ENCODE data around the gene ACBD6.

Gene ACBD6

DNA sequence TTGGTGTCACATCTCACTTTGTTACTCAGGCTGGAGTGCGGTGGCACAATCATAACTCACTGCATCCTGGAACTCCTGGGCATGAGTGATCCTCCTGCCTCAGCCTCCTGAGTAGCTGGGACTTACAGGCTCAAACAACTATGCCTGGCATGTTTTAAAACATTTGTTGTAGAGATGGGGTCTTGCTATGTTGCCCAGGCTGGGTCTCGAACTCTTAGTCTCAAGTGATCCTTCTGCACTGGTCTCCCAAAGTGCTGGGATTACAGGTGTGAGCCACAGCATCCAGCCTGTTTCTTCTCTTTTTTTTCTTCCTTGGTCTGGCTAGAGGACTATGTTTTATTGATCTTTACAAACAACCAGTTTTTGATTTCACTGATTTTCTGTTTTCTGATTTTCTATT, 207.7 kb downstream of the ACBD6 start:
- H3K27ac ChIP-seq (ENCODE audit: low read depth, low read length) = no peak overlapping the region

GRCh38 chr1:180291004-180291403, 211.4 kb downstream of the ACBD6 start:
- peaks cover 0 to 6% (median 0%) of the 10 kb centered on the region in 5 donors for H3K4me1 ChIP-seq (ENCODE audit: control insufficient read depth in 5 of 5, insufficient read depth in 5 of 5, low read length in 5 of 5)
- peaks cover 0 to 10% (median 4%) of the 10 kb centered on the region in 5 donors for H3K36me3 ChIP-seq (ENCODE audit: control insufficient read depth in 5 of 5, insufficient read depth in 5 of 5, low read length in 5 of 5)
- H3K9ac ChIP-seq (ENCODE audit: low read length in 5 of 5) = no peak overlapping the region
- no peaks in the 10 kb centered on the region for H3K27me3 ChIP-seq (ENCODE audit: control insufficient read depth in 5 of 5, insufficient read depth in 4 of 5, low read length in 5 of 5)
- H3K9me3 ChIP-seq (ENCODE audit: control insufficient read depth in 5 of 5, low read length in 5 of 5) = no peaks in the 10 kb centered on the region
- no peak overlapping the region for H3K27ac ChIP-seq (ENCODE audit: low read depth, low read length)
- H3K4me3 ChIP-seq (ENCODE audit: low read depth in 1 of 5, low read length in 5 of 5) = no peak overlapping the region

More for the DNA sequence above, 207.7 kb downstream of the ACBD6 start:
- Histone ChIP-seq H3K9ac (ENCODE audit: low read length in 5 of 5) (no peak overlapping the region), H3K4me1 (ENCODE audit: control insufficient read depth in 5 of 5, insufficient read depth in 5 of 5, low read length in 5 of 5) (no peaks in the 10 kb centered on the region), H3K27me3 (ENCODE audit: control insufficient read depth in 5 of 5, insufficient read depth in 4 of 5, low read length in 5 of 5) (no peaks in the 10 kb centered on the region), H3K9me3 (ENCODE audit: control insufficient read depth in 5 of 5, low read length in 5 of 5) (no peaks in the 10 kb centered on the region), H3K4me3 (ENCODE audit: low read depth in 1 of 5, low read length in 5 of 5) (no peak overlapping the region), H3K36me3 (ENCODE audit: control insufficient read depth in 5 of 5, insufficient read depth in 5 of 5, low read length in 5 of 5) (no peaks in the 10 kb centered on the region)

DNA sequence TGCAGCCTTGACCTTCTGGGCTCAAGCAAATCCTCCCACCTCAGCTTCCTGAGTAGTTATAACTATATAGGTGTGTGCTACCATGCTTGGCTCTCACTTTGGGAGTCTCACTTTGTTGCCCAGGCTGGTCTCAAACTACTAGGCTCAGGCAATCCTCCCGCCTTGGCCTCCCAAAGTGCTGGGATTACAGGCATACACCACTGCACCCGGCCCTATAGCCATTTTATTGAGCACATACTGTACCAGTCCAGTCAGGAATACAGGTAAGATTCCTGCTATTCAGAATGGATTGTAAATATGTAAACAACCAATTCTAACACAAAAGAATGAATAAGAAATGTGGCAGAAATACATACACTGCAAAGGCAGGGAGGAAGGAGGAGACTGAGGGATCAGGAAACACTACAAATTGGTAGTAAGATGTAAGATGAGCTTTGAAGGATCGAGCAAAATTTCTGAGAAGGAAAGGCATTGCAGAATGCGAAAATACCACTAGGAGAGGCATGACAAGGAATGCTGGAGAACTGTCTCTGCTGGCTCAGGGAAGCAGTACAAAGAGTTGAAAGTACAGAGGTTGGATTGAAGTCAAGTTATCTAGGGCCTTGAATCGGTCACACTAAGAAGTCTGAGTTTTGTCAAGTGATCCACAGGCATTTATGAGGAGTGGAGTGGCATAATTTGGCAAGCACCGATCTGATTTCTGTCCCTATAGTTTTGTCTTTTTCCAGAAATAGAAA, 211.9 kb downstream of the ACBD6 start:
- H3K4me1 ChIP-seq (ENCODE audit: control insufficient read depth in 5 of 5, insufficient read depth in 5 of 5, low read length in 5 of 5) = peaks cover 0 to 6% (median 0%) of the 10 kb centered on the region in 5 donors
- no peaks in the 10 kb centered on the region for H3K27me3 ChIP-seq (ENCODE audit: control insufficient read depth in 5 of 5, insufficient read depth in 4 of 5, low read length in 5 of 5)
- H3K9me3 ChIP-seq (ENCODE audit: control insufficient read depth in 5 of 5, low read length in 5 of 5) = no peaks in the 10 kb centered on the region
- H3K4me3 ChIP-seq (ENCODE audit: low read depth in 1 of 5, low read length in 5 of 5) = no peak overlapping the region
- no peak overlapping the region for H3K9ac ChIP-seq (ENCODE audit: low read length in 5 of 5)
- H3K27ac ChIP-seq (ENCODE audit: low read depth, low read length) = no peak overlapping the region
- peaks cover 0 to 10% (median 4%) of the 10 kb centered on the region in 5 donors for H3K36me3 ChIP-seq (ENCODE audit: control insufficient read depth in 5 of 5, insufficient read depth in 5 of 5, low read length in 5 of 5)

GRCh38 chr1:180288940-180289339, 213.4 kb downstream of the ACBD6 start:
- H3K4me3 ChIP-seq (ENCODE audit: low read depth in 1 of 5, low read length in 5 of 5) = no peak overlapping the region
- H3K36me3 ChIP-seq (ENCODE audit: control insufficient read depth in 5 of 5, insufficient read depth in 5 of 5, low read length in 5 of 5) = peaks cover 0 to 11% (median 4%) of the 10 kb centered on the region in 5 donors
- H3K27ac ChIP-seq (ENCODE audit: low read depth, low read length) = no peak overlapping the region
- no peaks in the 10 kb centered on the region for H3K9me3 ChIP-seq (ENCODE audit: control insufficient read depth in 5 of 5, low read length in 5 of 5)
- no peaks in the 10 kb centered on the region for H3K27me3 ChIP-seq (ENCODE audit: control insufficient read depth in 5 of 5, insufficient read depth in 4 of 5, low read length in 5 of 5)
- H3K9ac ChIP-seq (ENCODE audit: low read length in 5 of 5) = no peak overlapping the region
- peaks cover 0 to 6% (median 0%) of the 10 kb centered on the region in 5 donors for H3K4me1 ChIP-seq (ENCODE audit: control insufficient read depth in 5 of 5, insufficient read depth in 5 of 5, low read length in 5 of 5)

- H3K4me1 ChIP-seq (ENCODE audit: control insufficient read depth in 5 of 5, insufficient read depth in 5 of 5, low read length in 5 of 5) = peaks cover 0 to 6% (median 0%) of the 10 kb centered on the region in 5 donors
- H3K27me3 ChIP-seq (ENCODE audit: control insufficient read depth in 5 of 5, insufficient read depth in 4 of 5, low read length in 5 of 5) = no peaks in the 10 kb centered on the region
- peak overlapping the region in 1 of 5 donors; percentile 39 for H3K9ac ChIP-seq (ENCODE audit: low read length in 5 of 5)
- H3K4me3 ChIP-seq (ENCODE audit: low read depth in 1 of 5, low read length in 5 of 5) = peak overlapping the region in 1 of 5 donors; percentile 20
- H3K9me3 ChIP-seq (ENCODE audit: control insufficient read depth in 5 of 5, low read length in 5 of 5) = no peaks in the 10 kb centered on the region
- H3K27ac ChIP-seq (ENCODE audit: low read depth, low read length) = no peak overlapping the region
- peaks cover 0 to 13% (median 4%) of the 10 kb centered on the region in 5 donors for H3K36me3 ChIP-seq (ENCODE audit: control insufficient read depth in 5 of 5, insufficient read depth in 5 of 5, low read length in 5 of 5)
These were observed 214.2 kb downstream of the ACBD6 start for GRCh38 chr1:180287988-180288705.

- Histone ChIP-seq H3K4me1 (ENCODE audit: control insufficient read depth in 5 of 5, insufficient read depth in 5 of 5, low read length in 5 of 5) (peaks cover 0 to 10% (median 0%) of the 10 kb centered on the region in 5 donors), H3K9ac (ENCODE audit: low read length in 5 of 5) (no peak overlapping the region), H3K27ac (ENCODE audit: low read depth, low read length) (no peak overlapping the region), H3K36me3 (ENCODE audit: control insufficient read depth in 5 of 5, insufficient read depth in 5 of 5, low read length in 5 of 5) (peaks cover 0 to 13% (median 4%) of the 10 kb centered on the region in 5 donors), H3K9me3 (ENCODE audit: control insufficient read depth in 5 of 5, low read length in 5 of 5) (no peaks in the 10 kb centered on the region), H3K4me3 (ENCODE audit: low read depth in 1 of 5, low read length in 5 of 5) (no peak overlapping the region), H3K27me3 (ENCODE audit: control insufficient read depth in 5 of 5, insufficient read depth in 4 of 5, low read length in 5 of 5) (no peaks in the 10 kb centered on the region)
These were observed 216.0 kb downstream of the ACBD6 start for GRCh38 chr1:180286417-180286816.

DNA sequence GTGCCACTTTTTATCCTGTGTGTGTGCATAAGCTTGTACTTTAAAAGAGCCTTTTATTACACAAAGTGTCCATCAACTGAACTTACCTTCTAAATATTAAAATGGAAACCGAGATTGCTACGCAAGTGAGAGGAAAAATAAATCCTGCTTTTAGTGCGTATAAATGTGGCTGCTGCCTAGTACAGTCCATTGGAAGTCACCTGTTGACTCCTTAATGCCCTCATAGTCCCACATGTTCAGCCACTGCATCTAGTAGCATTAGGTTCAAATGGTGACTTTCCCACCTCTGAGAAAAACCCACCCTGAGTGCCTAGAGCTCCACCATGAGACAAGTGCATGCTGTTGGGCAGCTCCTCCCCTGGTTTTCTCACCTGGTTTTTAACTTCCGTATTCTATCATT, 219.3 kb downstream of the ACBD6 start:
- Histone ChIP-seq H3K9me3 (ENCODE audit: control insufficient read depth in 5 of 5, low read length in 5 of 5) (no peaks in the 10 kb centered on the region), H3K4me1 (ENCODE audit: control insufficient read depth in 5 of 5, insufficient read depth in 5 of 5, low read length in 5 of 5) (peaks cover 0 to 11% (median 2%) of the 10 kb centered on the region in 5 donors), H3K4me3 (ENCODE audit: low read depth in 1 of 5, low read length in 5 of 5) (no peak overlapping the region), H3K27ac (ENCODE audit: low read depth, low read length) (no peak overlapping the region), H3K27me3 (ENCODE audit: control insufficient read depth in 5 of 5, insufficient read depth in 4 of 5, low read length in 5 of 5) (no peaks in the 10 kb centered on the region), H3K36me3 (ENCODE audit: control insufficient read depth in 5 of 5, insufficient read depth in 5 of 5, low read length in 5 of 5) (peaks cover 4 to 13% (median 10%) of the 10 kb centered on the region in 5 donors), H3K9ac (ENCODE audit: low read length in 5 of 5) (no peak overlapping the region)

DNA sequence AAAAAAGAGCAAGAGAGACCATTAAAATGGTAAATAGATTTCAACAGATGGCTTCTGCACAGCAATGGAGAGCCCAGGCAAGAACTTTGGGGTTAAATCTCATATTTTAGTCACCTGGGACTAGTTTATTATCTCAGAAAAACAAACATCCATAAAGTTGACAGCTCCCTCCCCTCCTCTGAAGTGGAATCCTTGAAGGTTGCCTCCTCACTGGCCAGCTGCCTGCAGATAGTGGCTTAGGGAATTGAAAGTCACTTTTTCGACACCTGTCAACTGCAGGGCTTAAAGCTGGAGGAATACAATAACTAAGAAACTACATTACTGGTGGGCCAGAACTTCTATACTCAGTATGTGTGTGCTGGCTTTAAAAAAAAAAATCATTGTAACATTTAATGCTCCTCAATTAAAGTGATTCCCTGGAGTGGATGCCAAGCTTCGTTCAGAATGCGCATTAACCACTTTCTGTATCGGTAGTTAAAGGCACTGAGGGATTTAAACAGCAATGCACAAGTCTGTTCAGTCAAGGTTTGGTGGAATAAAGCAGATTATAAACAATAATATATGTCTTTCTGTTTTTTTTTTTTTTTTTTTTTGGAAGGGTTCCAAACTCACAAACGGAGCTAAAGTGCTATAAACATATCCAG, 219.9 kb downstream of the ACBD6 start:
- Histone ChIP-seq H3K36me3 (ENCODE audit: control insufficient read depth in 5 of 5, insufficient read depth in 5 of 5, low read length in 5 of 5) (peaks cover 4 to 9% (median 5%) of the 10 kb centered on the region in 5 donors), H3K4me3 (ENCODE audit: low read depth in 1 of 5, low read length in 5 of 5) (no peak overlapping the region), H3K9me3 (ENCODE audit: control insufficient read depth in 5 of 5, low read length in 5 of 5) (no peaks in the 10 kb centered on the region), H3K27me3 (ENCODE audit: control insufficient read depth in 5 of 5, insufficient read depth in 4 of 5, low read length in 5 of 5) (no peaks in the 10 kb centered on the region), H3K27ac (ENCODE audit: low read depth, low read length) (no peak overlapping the region), H3K4me1 (ENCODE audit: control insufficient read depth in 5 of 5, insufficient read depth in 5 of 5, low read length in 5 of 5) (peaks cover 0 to 11% (median 3%) of the 10 kb centered on the region in 5 donors), H3K9ac (ENCODE audit: low read length in 5 of 5) (no peak overlapping the region)

GRCh38 chr1:180281490-180281889, 220.9 kb downstream of the ACBD6 start:
- Histone ChIP-seq H3K27ac (ENCODE audit: low read depth, low read length) (no peak overlapping the region), H3K4me1 (ENCODE audit: control insufficient read depth in 5 of 5, insufficient read depth in 5 of 5, low read length in 5 of 5) (peaks cover 0 to 19% (median 10%) of the 10 kb centered on the region in 5 donors), H3K27me3 (ENCODE audit: control insufficient read depth in 5 of 5, insufficient read depth in 4 of 5, low read length in 5 of 5) (no peaks in the 10 kb centered on the region), H3K36me3 (ENCODE audit: control insufficient read depth in 5 of 5, insufficient read depth in 5 of 5, low read length in 5 of 5) (peaks cover 2 to 9% (median 5%) of the 10 kb centered on the region in 5 donors), H3K4me3 (ENCODE audit: low read depth in 1 of 5, low read length in 5 of 5) (no peak overlapping the region), H3K9me3 (ENCODE audit: control insufficient read depth in 5 of 5, low read length in 5 of 5) (no peaks in the 10 kb centered on the region), H3K9ac (ENCODE audit: low read length in 5 of 5) (no peak overlapping the region)

- Histone ChIP-seq H3K27ac (ENCODE audit: low read depth, low read length) (no peak overlapping the region), H3K9me3 (ENCODE audit: control insufficient read depth in 5 of 5, low read length in 5 of 5) (no peaks in the 10 kb centered on the region), H3K4me1 (ENCODE audit: control insufficient read depth in 5 of 5, insufficient read depth in 5 of 5, low read length in 5 of 5) (peaks cover 0 to 26% (median 16%) of the 10 kb centered on the region in 5 donors), H3K36me3 (ENCODE audit: control insufficient read depth in 5 of 5, insufficient read depth in 5 of 5, low read length in 5 of 5) (peaks cover 2 to 9% (median 3%) of the 10 kb centered on the region in 5 donors), H3K9ac (ENCODE audit: low read length in 5 of 5) (no peak overlapping the region), H3K4me3 (ENCODE audit: low read depth in 1 of 5, low read length in 5 of 5) (no peak overlapping the region), H3K27me3 (ENCODE audit: control insufficient read depth in 5 of 5, insufficient read depth in 4 of 5, low read length in 5 of 5) (no peaks in the 10 kb centered on the region)
These were observed 221.8 kb downstream of the ACBD6 start for GRCh38 chr1:180280617-180281016.

Data from subcutaneous abdominal adipose tissue (tissue), 5 donors.